Epithelial cell of esophagus (primary cell): ENCODE data around the gene SDHA.

Experiments
- DNase-seq: peaks from one replicate; pipeline ENCODE4 v3.0.0; 2010; ENCODE audit warnings: low read depth
- H3K4me3 ChIP-seq: 2 replicates; pipeline ENCODE4 v1.5.1; 2011; ENCODE audit warnings: mild to moderate bottlenecking, low read length, control low read depth
- CTCF ChIP-seq: IDR thresholded peaks from 2 replicates; pipeline ENCODE4 v1.5.1; 2011; ENCODE audit warnings: low read depth, mild to moderate bottlenecking, low read length, control low read depth, inconsistent platforms; ENCODE audit not compliant: insufficient read depth; ENCODE audit errors: missing control alignments

The SDHA gene

GRCh38 chr5:179401-179800 lies 38.7 kb upstream of the SDHA start:
- no peak overlapping the region for H3K4me3 ChIP-seq
- no peak for DNase-seq
- TF ChIP-seq CTCF = no peak

- TF ChIP-seq CTCF = no peak
- DNase-seq = no peak
- no peak overlapping the region for H3K4me3 ChIP-seq
These were observed 37.7 kb upstream of the SDHA start for GRCh38 chr5:180286-180918.

GRCh38 chr5:181160-181559 lies 37.0 kb upstream of the SDHA start:
- DNase-seq = no peak
- H3K4me3 ChIP-seq = no peak overlapping the region
- no peak for TF ChIP-seq CTCF

- DNase-seq = no peak
- no peak for TF ChIP-seq CTCF
These were observed 36.6 kb upstream of the SDHA start for GRCh38 chr5:181566-181965.

GRCh38 chr5:182126-182525 lies 36.0 kb upstream of the SDHA start:
- H3K4me3 ChIP-seq = no peak overlapping the region
- no peak for DNase-seq
- TF ChIP-seq CTCF = no peak

More at GRCh38 chr5:181566-181965, 36.6 kb upstream of the SDHA start:
- no peak overlapping the region for H3K4me3 ChIP-seq

- DNase-seq = no peak
- TF ChIP-seq CTCF = no peak
- H3K4me3 ChIP-seq = no peak overlapping the region
These were observed 33.6 kb upstream of the SDHA start for GRCh38 chr5:184471-184870.

- no peak overlapping the region for H3K4me3 ChIP-seq
- TF ChIP-seq CTCF = no peak
- DNase-seq = no peak
These were observed 32.7 kb upstream of the SDHA start for GRCh38 chr5:185095-186070.
